NB4 (cell line): ENCODE results near the gene PCDH15.

Experiments
- DNase-seq: peaks from one replicate; pipeline ENCODE4 v3.0.0; 2010; ENCODE audit warnings: low read depth
- H3K4me3 ChIP-seq: one replicate; pipeline ENCODE4 v1.5.1; 2011; ENCODE audit warnings: mild to moderate bottlenecking, low read depth, low read length, moderate library complexity
- MYC ChIP-seq: IDR thresholded peaks from 2 replicates; pipeline ENCODE4 v1.6.1; 2011; ENCODE audit warnings: low read depth, low read length
- POLR2A ChIP-seq: IDR thresholded peaks from 2 replicates; pipeline ENCODE4 v1.6.1; 2011; ENCODE audit warnings: mild to moderate bottlenecking; ENCODE audit not compliant: insufficient read length; ENCODE audit errors: extremely low read depth
- TF ChIP-seq, protein P1 (sequence below): IDR thresholded peaks from one replicate; pipeline ENCODE4 v1.5.1; 2012; ENCODE audit warnings: low read depth, low read length
- TF ChIP-seq, protein P2 (sequence below): IDR thresholded peaks from 2 replicates; pipeline ENCODE4 v1.6.1; 2011; ENCODE audit warnings: low read depth, low read length

The PCDH15 gene

DNA sequence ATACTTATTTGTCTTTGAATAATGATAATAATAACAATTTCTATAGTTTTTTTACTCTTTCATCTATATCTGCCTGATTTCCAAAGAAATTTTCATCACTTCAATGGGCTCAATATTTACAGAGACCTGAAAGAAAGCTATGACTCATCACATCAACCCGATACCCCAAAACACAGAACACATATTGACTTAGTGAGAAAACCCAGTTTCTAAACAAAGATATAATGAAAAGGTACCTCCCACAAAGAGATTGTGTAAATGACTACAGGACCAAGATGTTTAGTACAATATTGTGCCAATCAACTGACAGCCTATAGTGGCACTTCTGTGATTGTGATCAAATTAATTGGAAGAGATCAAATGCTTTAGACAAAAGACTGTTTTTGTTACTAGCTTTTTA, 133.9 kb downstream of the PCDH15 start:
- no peak overlapping the region for H3K4me3 ChIP-seq
- TF ChIP-seq POLR2A (no peak), MYC (no peak)
- TF ChIP-seq, protein P1, sequence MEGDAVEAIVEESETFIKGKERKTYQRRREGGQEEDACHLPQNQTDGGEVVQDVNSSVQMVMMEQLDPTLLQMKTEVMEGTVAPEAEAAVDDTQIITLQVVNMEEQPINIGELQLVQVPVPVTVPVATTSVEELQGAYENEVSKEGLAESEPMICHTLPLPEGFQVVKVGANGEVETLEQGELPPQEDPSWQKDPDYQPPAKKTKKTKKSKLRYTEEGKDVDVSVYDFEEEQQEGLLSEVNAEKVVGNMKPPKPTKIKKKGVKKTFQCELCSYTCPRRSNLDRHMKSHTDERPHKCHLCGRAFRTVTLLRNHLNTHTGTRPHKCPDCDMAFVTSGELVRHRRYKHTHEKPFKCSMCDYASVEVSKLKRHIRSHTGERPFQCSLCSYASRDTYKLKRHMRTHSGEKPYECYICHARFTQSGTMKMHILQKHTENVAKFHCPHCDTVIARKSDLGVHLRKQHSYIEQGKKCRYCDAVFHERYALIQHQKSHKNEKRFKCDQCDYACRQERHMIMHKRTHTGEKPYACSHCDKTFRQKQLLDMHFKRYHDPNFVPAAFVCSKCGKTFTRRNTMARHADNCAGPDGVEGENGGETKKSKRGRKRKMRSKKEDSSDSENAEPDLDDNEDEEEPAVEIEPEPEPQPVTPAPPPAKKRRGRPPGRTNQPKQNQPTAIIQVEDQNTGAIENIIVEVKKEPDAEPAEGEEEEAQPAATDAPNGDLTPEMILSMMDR, result no peak
- TF ChIP-seq, protein P2, sequence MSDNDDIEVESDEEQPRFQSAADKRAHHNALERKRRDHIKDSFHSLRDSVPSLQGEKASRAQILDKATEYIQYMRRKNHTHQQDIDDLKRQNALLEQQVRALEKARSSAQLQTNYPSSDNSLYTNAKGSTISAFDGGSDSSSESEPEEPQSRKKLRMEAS, result no peak
- no peak for DNase-seq

DNA sequence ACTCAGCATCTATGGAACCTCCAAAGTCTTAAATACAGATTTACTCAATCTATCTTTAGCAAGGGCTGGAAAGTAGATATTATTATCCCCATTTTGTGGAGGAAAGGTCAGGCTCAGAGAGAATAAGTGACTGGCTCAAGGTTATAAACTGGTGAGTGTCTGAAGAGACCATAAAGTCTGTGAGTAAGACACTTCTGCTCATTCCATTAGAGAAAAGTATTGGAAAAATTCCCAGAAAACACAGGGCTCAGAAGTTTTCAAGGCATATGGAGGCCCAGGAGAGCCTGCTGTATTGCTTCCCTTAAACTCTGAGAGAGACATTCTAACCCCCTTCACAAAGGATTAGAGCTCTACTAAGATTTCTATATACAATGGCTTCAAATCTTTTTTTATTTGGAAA, 134.8 kb downstream of the PCDH15 start:
- DNase-seq, result no peak
- no peak for TF ChIP-seq MYC
- no peak for TF ChIP-seq POLR2A
- TF ChIP-seq, protein P1, result no peak
- TF ChIP-seq, protein P2, result no peak
- no peak overlapping the region for H3K4me3 ChIP-seq

DNA sequence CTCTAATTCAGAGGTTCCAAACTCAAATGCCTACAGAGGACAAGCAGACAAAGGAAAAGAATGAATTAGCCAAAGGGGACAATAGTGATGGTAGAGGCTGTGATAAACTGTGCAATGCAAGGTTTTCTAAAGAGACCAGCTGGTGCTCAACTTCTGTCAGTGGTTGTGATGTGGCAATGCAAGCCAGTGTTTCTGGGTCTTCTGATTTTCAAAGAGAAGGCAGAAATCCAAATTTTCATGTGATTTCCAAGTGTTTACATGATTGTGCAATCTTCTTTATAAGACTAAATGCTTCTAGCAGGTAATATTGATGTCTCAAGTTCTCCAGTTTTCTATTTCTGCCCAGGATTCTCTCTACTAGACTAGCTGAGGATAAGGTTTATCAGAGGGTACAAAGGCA, 135.9 kb downstream of the PCDH15 start:
- no peak for TF ChIP-seq POLR2A
- TF ChIP-seq, protein P1, result no peak
- no peak for TF ChIP-seq MYC
- TF ChIP-seq, protein P2, result no peak
- DNase-seq, result no peak
- H3K4me3 ChIP-seq, result no peak overlapping the region

DNA sequence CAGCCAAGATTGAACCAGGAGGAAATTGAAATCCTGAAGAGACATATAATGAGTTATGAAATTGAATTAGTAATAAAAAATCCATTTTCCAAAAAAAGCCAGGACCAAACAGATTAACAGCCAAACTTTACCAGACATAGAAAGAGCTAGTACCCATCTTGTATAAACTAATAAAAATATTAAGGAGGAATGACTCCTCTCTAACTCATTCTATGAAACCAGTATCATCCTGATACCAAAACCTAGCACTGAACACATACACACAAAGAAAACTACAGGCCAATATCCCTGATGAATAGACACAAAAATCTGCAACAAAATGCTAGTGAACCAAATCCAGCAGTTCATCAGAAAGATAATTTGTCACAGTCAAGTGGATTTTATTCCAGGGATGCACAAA, 140.6 kb downstream of the PCDH15 start:
- no peak for DNase-seq
- no peak overlapping the region for H3K4me3 ChIP-seq
- no peak for TF ChIP-seq POLR2A

DNA sequence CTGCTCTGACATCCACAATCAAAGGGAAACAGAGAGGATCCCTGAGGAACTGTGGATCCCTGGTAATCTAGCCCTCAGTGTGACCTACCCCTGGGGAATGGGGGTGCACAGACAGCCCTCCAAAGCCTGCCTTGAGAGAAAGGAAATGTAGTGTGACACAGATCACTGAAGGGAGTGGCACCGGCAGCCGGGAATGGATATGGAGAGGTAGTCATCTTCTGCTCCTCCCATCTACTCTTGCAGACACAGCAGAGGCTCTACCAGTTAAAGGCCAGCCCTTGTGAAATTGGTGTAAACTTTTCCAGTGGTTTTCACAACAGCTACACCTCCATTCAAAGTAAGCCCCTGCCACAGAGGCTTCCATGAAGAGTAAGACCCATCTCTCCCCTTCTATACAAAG, 144.4 kb downstream of the PCDH15 start:
- TF ChIP-seq MYC (no peak), POLR2A (no peak)
- TF ChIP-seq, protein P1, result no peak
- TF ChIP-seq, protein P2, result no peak
- no peak overlapping the region for H3K4me3 ChIP-seq
- DNase-seq, result no peak

DNA sequence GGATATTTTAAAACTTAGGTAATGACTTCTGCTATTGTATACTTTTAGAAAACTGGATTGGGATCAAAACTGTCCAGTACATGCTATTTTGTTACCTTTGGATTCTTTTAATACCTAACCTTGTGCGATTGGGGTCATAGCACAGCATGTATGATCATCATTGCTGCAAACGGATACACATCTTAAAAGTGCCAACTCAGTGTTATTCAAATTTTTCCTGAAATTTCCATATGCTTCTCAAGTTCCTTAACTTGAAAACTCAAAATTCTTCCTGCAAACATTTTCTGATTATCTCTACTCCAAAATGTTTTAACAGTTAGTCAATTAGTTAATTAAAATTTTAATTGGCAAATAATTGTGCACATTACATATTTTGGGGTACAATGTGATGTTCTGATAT, 147.5 kb downstream of the PCDH15 start:
- DNase-seq, result no peak
- no peak overlapping the region for H3K4me3 ChIP-seq
- no peak for TF ChIP-seq POLR2A

GRCh38 chr10:54650547-54650946, 150.5 kb downstream of the PCDH15 start:
- TF ChIP-seq MYC, result no peak
- TF ChIP-seq, protein P1, result no peak
- no peak for TF ChIP-seq POLR2A
- TF ChIP-seq, protein P2, result no peak
- no peak for DNase-seq
- no peak overlapping the region for H3K4me3 ChIP-seq
